ENCODE data around the gene LSM2. TPM values are rescaled to one million over a fixed set of nuclear protein-coding genes. Genes with fewer than 3 reads are reported as not detected.

LSM2 gene
- polyA plus RNA-seq, 1 donor from 2014 or later, result 68.5 TPM

GRCh38 chr6:31830886-31831335 lies 24.1 kb upstream of the LSM2 start:
- H3K4me3 ChIP-seq (ENCODE audit: low read length), result peak overlapping the region; percentile 72

GRCh38 chr6:31829633-31830283 lies 23.0 kb upstream of the LSM2 start:
- peaks cover 26% of the 10 kb centered on the region for H3K79me2 ChIP-seq (replicated peaks; ENCODE audit: insufficient read depth, low read length)
- H3K9me3 ChIP-seq (ENCODE audit: low read length), result no peaks in the 10 kb centered on the region
- H3F3A ChIP-seq (ENCODE audit: insufficient read depth, low read length, poor library complexity, severe bottlenecking), result peaks cover 3% of the 10 kb centered on the region
- H3K4me2 ChIP-seq (ENCODE audit: low read length), result peak overlapping the region; percentile 84
- H3K4me3 ChIP-seq (ENCODE audit: low read length), result peak overlapping the region; percentile 72
- peak overlapping the region; percentile 49 for H3K27ac ChIP-seq (ENCODE audit: low read length)
- H4K20me1 ChIP-seq (ENCODE audit: insufficient read depth), result no peaks in the 10 kb centered on the region
- H3K9ac ChIP-seq (ENCODE audit: low read length), result peak overlapping the region; percentile 62
- TF ChIP-seq CTCF (IDR thresholded peaks at IDR 0.05; ENCODE audit: poor library complexity, severe bottlenecking) (peak; percentile 78), MXI1 (conservative IDR thresholded peaks at IDR 0.05; ENCODE audit: poor library complexity, severe bottlenecking) (peak; percentile 41), RAD21 (conservative IDR thresholded peaks at IDR 0.05) (peak; percentile 78), TAF1 (IDR thresholded peaks at IDR 0.05; ENCODE audit: low read depth) (no peak), SMC3 (conservative IDR thresholded peaks at IDR 0.05; ENCODE audit: poor library complexity) (peak; percentile 79), EP300 (conservative IDR thresholded peaks at IDR 0.05; ENCODE audit: poor library complexity, severe bottlenecking) (no peak), REST (IDR thresholded peaks at IDR 0.05; ENCODE audit: borderline replicate concordance) (no peak)
- H3K9me2 ChIP-seq (ENCODE audit: insufficient read depth, low read length), result no peaks in the 10 kb centered on the region
- no peaks in the 10 kb centered on the region for H3K27me3 ChIP-seq (ENCODE audit: insufficient read depth, low read depth, low read length)
- H3K36me3 ChIP-seq (ENCODE audit: insufficient read depth, low read length), result no peaks in the 10 kb centered on the region
- peak overlapping the region; percentile 51 for H2AFZ ChIP-seq (ENCODE audit: low read depth, low read length)

More at GRCh38 chr6:31830886-31831335, 24.1 kb upstream of the LSM2 start:
- Histone ChIP-seq H3K36me3 (ENCODE audit: insufficient read depth, low read length) (no peaks in the 10 kb centered on the region), H3K27me3 (ENCODE audit: insufficient read depth, low read depth, low read length) (no peaks in the 10 kb centered on the region), H3K79me2 (replicated peaks; ENCODE audit: insufficient read depth, low read length) (peaks cover 38% of the 10 kb centered on the region), H3K4me2 (ENCODE audit: low read length) (peak overlapping the region; percentile 62), H3K9me2 (ENCODE audit: insufficient read depth, low read length) (no peaks in the 10 kb centered on the region), H3K9ac (ENCODE audit: low read length) (peak overlapping the region; percentile 62), H3K27ac (ENCODE audit: low read length) (no peak overlapping the region), H3K9me3 (ENCODE audit: low read length) (no peaks in the 10 kb centered on the region), H4K20me1 (ENCODE audit: insufficient read depth) (no peaks in the 10 kb centered on the region), H3F3A (ENCODE audit: insufficient read depth, low read length, poor library complexity, severe bottlenecking) (peaks cover 3% of the 10 kb centered on the region), H2AFZ (ENCODE audit: low read depth, low read length) (no peak overlapping the region)
- TF ChIP-seq RAD21 (conservative IDR thresholded peaks at IDR 0.05) (no peak), POLR2AphosphoS5 (IDR thresholded peaks at IDR 0.05) (no peak)
